Mammary epithelial cell (primary cell): ENCODE measurements around the gene MEG3.

Experiments used
- CTCF ChIP-seq, 2 donors: IDR thresholded peaks in 1 of 2; conservative IDR thresholded peaks in 1 of 2; 2 replicates each; pipeline ENCODE4 v1.5.1; 2011 to 2012; ENCODE audit warnings: inconsistent platforms in 2 of 2, low read length in 2 of 2, mild to moderate bottlenecking in 2 of 2, control low read depth in 1 of 2, low read depth in 1 of 2; ENCODE audit not compliant: insufficient read depth in 1 of 2; ENCODE audit errors: extremely low read depth in 1 of 2
- EZH2 ChIP-seq: IDR thresholded peaks from 2 replicates; pipeline ENCODE4 v1.6.1; 2012; ENCODE audit warnings: low read length, inconsistent platforms, borderline replicate concordance

GRCh38 chr14:100823413-100824080 lies 2.4 kb upstream of the MEG3 start:
- TF ChIP-seq CTCF (conservative IDR thresholded peaks at IDR 0.05 in 1 of 2, IDR thresholded peaks at IDR 0.05 in 1 of 2; ENCODE audit: extremely low read depth in 1 of 2, insufficient read depth in 1 of 2, low read depth in 1 of 2, low read length in 2 of 2) (no peak), EZH2 (no peak)
